IPS DF 6.9 (cell line): ENCODE measurements around the gene HS1BP3.

Experiments used
- DNase-seq: peaks from one replicate; pipeline ENCODE4 v3.0.0-alpha.2; 2013; ENCODE audit warnings: low read depth, low spot score
- H3K27ac ChIP-seq: one replicate; pipeline ENCODE4 v1.5.1; 2013; ENCODE audit warnings: low read length, control low read depth
- H3K27me3 ChIP-seq: 2 replicates; pipeline ENCODE4 v1.6.1; 2013; ENCODE audit warnings: mild to moderate bottlenecking, low read length; ENCODE audit not compliant: control insufficient read depth, insufficient read depth
- H3K36me3 ChIP-seq: 2 replicates; pipeline ENCODE4 v1.6.1; 2013; ENCODE audit warnings: low read length; ENCODE audit not compliant: control insufficient read depth, insufficient read depth
- H3K4me1 ChIP-seq: 2 replicates; pipeline ENCODE4 v1.6.1; 2013; ENCODE audit warnings: low read length; ENCODE audit not compliant: control insufficient read depth, insufficient read depth
- H3K4me3 ChIP-seq: 2 replicates; pipeline ENCODE4 v1.5.1; 2013; ENCODE audit warnings: mild to moderate bottlenecking, low read length
- H3K9me3 ChIP-seq: 2 replicates; pipeline ENCODE4 v1.6.1; 2013; ENCODE audit warnings: low read length, inconsistent platforms; ENCODE audit not compliant: control insufficient read depth, insufficient read depth
- WGBS: extraction: QIAGEN DNeasy Blood & Tissue Kit; methylation state at CpG from one replicate; pipeline ENCODE4 v1.1.7; 2013; ENCODE audit warnings: mixed read lengths, missing lambda C conversion rate; ENCODE audit not compliant: insufficient read length, insufficient coverage; 5-methylcytosine and 5-hydroxymethylcytosine counted together

The HS1BP3 gene

GRCh38 chr2:20580690-20581437 is 70.0 kb downstream of the HS1BP3 start:
- H3K36me3 ChIP-seq = no peaks in the 10 kb centered on the region
- no peaks in the 10 kb centered on the region for H3K9me3 ChIP-seq
- H3K4me1 ChIP-seq = peaks cover 8% of the 10 kb centered on the region; the same call in 1 of the 2 replicates
- WGBS = no CpG with 5 or more reads among the region's 4 CpGs
- no peaks in the 10 kb centered on the region for H3K27me3 ChIP-seq
- no peak overlapping the region for H3K4me3 ChIP-seq
- no peak for DNase-seq
- no peak overlapping the region for H3K27ac ChIP-seq

GRCh38 chr2:20579866-20580265 is 71.0 kb downstream of the HS1BP3 start:
- no CpG with 5 or more reads among the region's 1 CpG for WGBS
- Histone ChIP-seq H3K4me3 (no peak overlapping the region), H3K27ac (no peak overlapping the region), H3K4me1 (peaks cover 5% of the 10 kb centered on the region; the same call in 1 of the 2 replicates), H3K27me3 (no peaks in the 10 kb centered on the region), H3K36me3 (no peaks in the 10 kb centered on the region), H3K9me3 (no peaks in the 10 kb centered on the region)
- no peak for DNase-seq

- H3K27ac ChIP-seq = no peak overlapping the region
- DNase-seq = no peak
- peaks cover 1% of the 10 kb centered on the region; the same call in 1 of the 2 replicates for H3K4me1 ChIP-seq
- H3K27me3 ChIP-seq = no peaks in the 10 kb centered on the region
- no CpG with 5 or more reads among the region's 15 CpGs for WGBS
- H3K36me3 ChIP-seq = no peaks in the 10 kb centered on the region
- H3K4me3 ChIP-seq = no peak overlapping the region
- H3K9me3 ChIP-seq = no peaks in the 10 kb centered on the region
Measured at GRCh38 chr2:20578895-20579825, 71.7 kb downstream of the HS1BP3 start.

- H3K27ac ChIP-seq = no peak overlapping the region
- no peaks in the 10 kb centered on the region for H3K27me3 ChIP-seq
- H3K4me1 ChIP-seq = no peaks in the 10 kb centered on the region
- DNase-seq = no peak
- no peak overlapping the region for H3K4me3 ChIP-seq
- no peaks in the 10 kb centered on the region for H3K9me3 ChIP-seq
- no peaks in the 10 kb centered on the region for H3K36me3 ChIP-seq
- no CpG with 5 or more reads among the region's 6 CpGs for WGBS
Measured at GRCh38 chr2:20578266-20578894, 72.5 kb downstream of the HS1BP3 start.

GRCh38 chr2:20577495-20578235 is 73.2 kb downstream of the HS1BP3 start:
- no peak for DNase-seq
- Histone ChIP-seq H3K27ac (no peak overlapping the region), H3K27me3 (no peaks in the 10 kb centered on the region), H3K9me3 (no peaks in the 10 kb centered on the region), H3K36me3 (no peaks in the 10 kb centered on the region), H3K4me3 (no peak overlapping the region), H3K4me1 (no peaks in the 10 kb centered on the region)
- no CpG with 5 or more reads among the region's 12 CpGs for WGBS

GRCh38 chr2:20576598-20577115 is 74.2 kb downstream of the HS1BP3 start:
- no peak overlapping the region for H3K4me3 ChIP-seq
- DNase-seq = no peak
- WGBS = no CpG with 5 or more reads among the region's 5 CpGs
- no peak overlapping the region for H3K27ac ChIP-seq
- no peaks in the 10 kb centered on the region for H3K4me1 ChIP-seq
- H3K9me3 ChIP-seq = no peaks in the 10 kb centered on the region
- no peaks in the 10 kb centered on the region for H3K27me3 ChIP-seq
- H3K36me3 ChIP-seq = no peaks in the 10 kb centered on the region

GRCh38 chr2:20575935-20576597 is 74.8 kb downstream of the HS1BP3 start:
- Histone ChIP-seq H3K4me1 (no peaks in the 10 kb centered on the region), H3K9me3 (no peaks in the 10 kb centered on the region), H3K27me3 (no peaks in the 10 kb centered on the region), H3K27ac (no peak overlapping the region), H3K4me3 (no peak overlapping the region), H3K36me3 (no peaks in the 10 kb centered on the region)
- WGBS = no CpG with 5 or more reads among the region's 9 CpGs
- DNase-seq = no peak

GRCh38 chr2:20575414-20575813 is 75.5 kb downstream of the HS1BP3 start:
- Histone ChIP-seq H3K4me1 (no peaks in the 10 kb centered on the region), H3K27me3 (no peaks in the 10 kb centered on the region), H3K27ac (no peak overlapping the region), H3K36me3 (no peaks in the 10 kb centered on the region), H3K4me3 (no peak overlapping the region), H3K9me3 (no peaks in the 10 kb centered on the region)
- DNase-seq = no peak
- WGBS = no CpG with 5 or more reads among the region's 5 CpGs

- no peak overlapping the region for H3K4me3 ChIP-seq
- H3K27me3 ChIP-seq = no peaks in the 10 kb centered on the region
- no CpG with 5 or more reads among the region's 6 CpGs for WGBS
- H3K4me1 ChIP-seq = no peaks in the 10 kb centered on the region
- no peaks in the 10 kb centered on the region for H3K9me3 ChIP-seq
- H3K36me3 ChIP-seq = no peaks in the 10 kb centered on the region
- no peak for DNase-seq
- H3K27ac ChIP-seq = no peak overlapping the region
Measured at GRCh38 chr2:20574930-20575329, 76.0 kb downstream of the HS1BP3 start.
